Keratinocyte (primary cell): ENCODE results near the gene MITD1. TPM values are rescaled to one million over a fixed set of nuclear protein-coding genes. Genes with fewer than 3 reads are reported as not detected.

Source experiments
- DNase-seq: peaks from one replicate; pipeline ENCODE4 v3.0.0-alpha.2; 2011; ENCODE audit warnings: low read depth, missing footprints, low spot score
- FAIRE-seq: peaks from 2 replicates; lab custom pipeline; 2011; peaks lifted over from hg19 to GRCh38; lab: Jason Lieb, UNC
- H2AFZ ChIP-seq: 2 replicates; pipeline ENCODE4 v1.6.0; 2012; ENCODE audit warnings: low read length, control low read depth, inconsistent platforms; ENCODE audit not compliant: control insufficient read depth
- H3K27ac ChIP-seq: 2 replicates; pipeline ENCODE4 v1.5.1; 2011; ENCODE audit warnings: low read length; ENCODE audit not compliant: control insufficient read depth, insufficient read depth
- H3K27me3 ChIP-seq: 3 replicates; pipeline ENCODE4 v1.6.0; 2011; ENCODE audit warnings: low read length; ENCODE audit not compliant: control insufficient read depth, insufficient read depth; ENCODE audit errors: extremely low read depth
- H3K36me3 ChIP-seq, 2 experiments: 2 replicates in 1 of 2; 3 replicates in 1 of 2; pipeline ENCODE4 v1.5.1; 2011; ENCODE audit warnings: low read length in 2 of 2, mild to moderate bottlenecking in 1 of 2; ENCODE audit not compliant: control insufficient read depth in 2 of 2, insufficient read depth in 2 of 2; ENCODE audit errors: extremely low read depth in 1 of 2
- H3K4me1 ChIP-seq: 3 replicates; pipeline ENCODE4 v1.5.1; 2011; ENCODE audit warnings: low read length; ENCODE audit not compliant: control insufficient read depth, insufficient read depth; ENCODE audit errors: extremely low read depth
- H3K4me2 ChIP-seq: 3 replicates; pipeline ENCODE4 v1.6.0; 2011; ENCODE audit warnings: low read depth, low read length; ENCODE audit not compliant: control insufficient read depth, insufficient read depth; ENCODE audit errors: extremely low read depth
- H3K4me3 ChIP-seq, 3 experiments: fragments of 200-600 bp in 1 of 3; sonication (generic) in 1 of 3; 2 replicates in 2 of 3; 3 replicates in 1 of 3; pipeline ENCODE4 v1.5.1; 2011 to 2016; ENCODE audit warnings: low read length in 3 of 3, mild to moderate bottlenecking in 3 of 3, control low read depth in 2 of 3, inconsistent platforms in 1 of 3, low read depth in 1 of 3, mixed read lengths in 1 of 3, mixed run types in 1 of 3, moderate library complexity in 1 of 3; ENCODE audit not compliant: control insufficient read depth in 2 of 3, insufficient read depth in 2 of 3; ENCODE audit errors: extremely low read depth in 1 of 3
- H3K79me2 ChIP-seq: 2 replicates; pipeline ENCODE4 v1.6.0; 2012; ENCODE audit warnings: low read length; ENCODE audit not compliant: control insufficient read depth, insufficient read depth
- H3K9ac ChIP-seq: 3 replicates; pipeline ENCODE4 v1.6.0; 2011; ENCODE audit warnings: low read length; ENCODE audit not compliant: control insufficient read depth, insufficient read depth; ENCODE audit errors: extremely low read depth
- H3K9me1 ChIP-seq: 3 replicates; pipeline ENCODE4 v1.6.0; 2011; ENCODE audit warnings: low read length; ENCODE audit not compliant: control insufficient read depth, insufficient read depth; ENCODE audit errors: extremely low read depth
- H3K9me3 ChIP-seq: 2 replicates; pipeline ENCODE4 v1.5.1; 2012; ENCODE audit warnings: low read depth, low read length; ENCODE audit not compliant: control insufficient read depth
- H4K20me1 ChIP-seq: 3 replicates; pipeline ENCODE4 v1.6.0; 2011; ENCODE audit warnings: low read length; ENCODE audit not compliant: control insufficient read depth, insufficient read depth; ENCODE audit errors: extremely low read depth
- EZH2 ChIP-seq: IDR thresholded peaks from one replicate; pipeline ENCODE4 v1.6.1; 2012; ENCODE audit warnings: inconsistent platforms, mild to moderate bottlenecking, low read length, moderate library complexity
- dilution Hi-C: fragments of 300-500 bp; cut with MboI; formaldehyde crosslinking; loops from one replicate; pipeline ENCODE4 v1.7.0; 2020; ENCODE audit warnings: low sequenced_read_pairs; ENCODE audit not compliant: extremely low pct_ligation_motif_present
- polyA plus RNA-seq, 5 experiments: library from polyadenylated mRNA; depleted of rRNA in 3 of 5; stranded (reverse) in 3 of 5; stranded (forward) in 1 of 5; unstranded in 1 of 5; fragments of >200 nt; gene quantifications; 1 replicate in 1 of 5; 2 replicates in 3 of 5; 3 replicates in 1 of 5; pipeline versions ENCODE4 v1.2.1 to v1.2.3, GENCODE V29; 2011 to 2012; ENCODE audit warnings: missing spikeins in 2 of 5, low read depth in 1 of 5, low replicate concordance in 1 of 5
- TF ChIP-seq, protein P1 (sequence below), 3 experiments: IDR thresholded peaks in 1 of 3; conservative IDR thresholded peaks in 1 of 3; optimal IDR thresholded peaks in 1 of 3; 2 replicates in 2 of 3; 3 replicates in 1 of 3; pipeline versions ENCODE3 to v1.5.1; 2011; ENCODE audit warnings: low read length in 3 of 3, mild to moderate bottlenecking in 3 of 3, moderate library complexity in 2 of 3, control low read depth in 1 of 3, inconsistent platforms in 1 of 3; ENCODE audit not compliant: insufficient read depth in 2 of 3; ENCODE audit errors: extremely low read depth in 1 of 3

Gene MITD1
- polyA plus RNA-seq, 1 donor (not counting 4 experiments of a cell fraction or from before 2014, with no cell fraction given), result 37.7 TPM

- peaks cover 9% of the 10 kb centered on the region for H3K4me1 ChIP-seq
- no peak overlapping the region for H3K9ac ChIP-seq
- peaks cover 3 to 5% of the 10 kb centered on the region in 2 experiments for H3K36me3 ChIP-seq
- FAIRE-seq (no peak), DNase-seq (no peak)
- no peaks in the 10 kb centered on the region for H3K9me1 ChIP-seq
- no peaks in the 10 kb centered on the region for H3K27me3 ChIP-seq
- no peak overlapping the region for H3K4me2 ChIP-seq
- peaks cover 86% of the 10 kb centered on the region for H3K79me2 ChIP-seq
- no peak overlapping the region for H3K27ac ChIP-seq
- no peak overlapping the region for H2AFZ ChIP-seq
- H4K20me1 ChIP-seq, result peaks cover 4% of the 10 kb centered on the region
- dilution Hi-C loops, result no loop called here
- TF ChIP-seq, protein P1, sequence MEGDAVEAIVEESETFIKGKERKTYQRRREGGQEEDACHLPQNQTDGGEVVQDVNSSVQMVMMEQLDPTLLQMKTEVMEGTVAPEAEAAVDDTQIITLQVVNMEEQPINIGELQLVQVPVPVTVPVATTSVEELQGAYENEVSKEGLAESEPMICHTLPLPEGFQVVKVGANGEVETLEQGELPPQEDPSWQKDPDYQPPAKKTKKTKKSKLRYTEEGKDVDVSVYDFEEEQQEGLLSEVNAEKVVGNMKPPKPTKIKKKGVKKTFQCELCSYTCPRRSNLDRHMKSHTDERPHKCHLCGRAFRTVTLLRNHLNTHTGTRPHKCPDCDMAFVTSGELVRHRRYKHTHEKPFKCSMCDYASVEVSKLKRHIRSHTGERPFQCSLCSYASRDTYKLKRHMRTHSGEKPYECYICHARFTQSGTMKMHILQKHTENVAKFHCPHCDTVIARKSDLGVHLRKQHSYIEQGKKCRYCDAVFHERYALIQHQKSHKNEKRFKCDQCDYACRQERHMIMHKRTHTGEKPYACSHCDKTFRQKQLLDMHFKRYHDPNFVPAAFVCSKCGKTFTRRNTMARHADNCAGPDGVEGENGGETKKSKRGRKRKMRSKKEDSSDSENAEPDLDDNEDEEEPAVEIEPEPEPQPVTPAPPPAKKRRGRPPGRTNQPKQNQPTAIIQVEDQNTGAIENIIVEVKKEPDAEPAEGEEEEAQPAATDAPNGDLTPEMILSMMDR (optimal IDR thresholded peaks at IDR 0.05 in 1 of 3, IDR thresholded peaks at IDR 0.05 in 1 of 3, conservative IDR thresholded peaks at IDR 0.05 in 1 of 3; ENCODE audit: extremely low read depth in 1 of 3, insufficient read depth in 2 of 3, low read length in 3 of 3), result no peak
- no peak for TF ChIP-seq EZH2
- H3K9me3 ChIP-seq, result no peaks in the 10 kb centered on the region
- no peak overlapping the region for H3K4me3 ChIP-seq
Measured at GRCh38 chr2:99184811-99185210, 4.0 kb upstream of the MITD1 start.

- no peak overlapping the region for H3K27ac ChIP-seq
- no peak for TF ChIP-seq EZH2
- TF ChIP-seq, protein P1 (optimal IDR thresholded peaks at IDR 0.05 in 1 of 3, IDR thresholded peaks at IDR 0.05 in 1 of 3, conservative IDR thresholded peaks at IDR 0.05 in 1 of 3; ENCODE audit: extremely low read depth in 1 of 3, insufficient read depth in 2 of 3, low read length in 3 of 3), result no peak
- H3K9me1 ChIP-seq, result no peaks in the 10 kb centered on the region
- DNase-seq (no peak), FAIRE-seq (no peak)
- peaks cover 10% of the 10 kb centered on the region for H3K4me1 ChIP-seq
- H3K27me3 ChIP-seq, result no peaks in the 10 kb centered on the region
- H3K9ac ChIP-seq, result no peak overlapping the region
- no peaks in the 10 kb centered on the region for H3K9me3 ChIP-seq
- dilution Hi-C loops, result no loop called here
- peaks cover 2 to 3% of the 10 kb centered on the region in 2 experiments for H3K36me3 ChIP-seq
- peaks cover 84% of the 10 kb centered on the region for H3K79me2 ChIP-seq
- H3K4me2 ChIP-seq, result peak overlapping the region; percentile 11
- no peak overlapping the region for H2AFZ ChIP-seq
- H3K4me3 ChIP-seq, result no peak overlapping the region
- H4K20me1 ChIP-seq, result peaks cover 4% of the 10 kb centered on the region
Measured at GRCh38 chr2:99183025-99183424, 2.2 kb upstream of the MITD1 start.
